Measurements from ENCODE around the gene ANXA5. TPM values are rescaled to one million over a fixed set of nuclear protein-coding genes. Genes with fewer than 3 reads are reported as not detected.
A peak's percentile ranks its signal among the peaks of the same experiment; 100 is the strongest.

ANXA5 gene
- total RNA-seq, 2 experiments from 2014 or later, result 28.9 to 40.1 TPM

DNA sequence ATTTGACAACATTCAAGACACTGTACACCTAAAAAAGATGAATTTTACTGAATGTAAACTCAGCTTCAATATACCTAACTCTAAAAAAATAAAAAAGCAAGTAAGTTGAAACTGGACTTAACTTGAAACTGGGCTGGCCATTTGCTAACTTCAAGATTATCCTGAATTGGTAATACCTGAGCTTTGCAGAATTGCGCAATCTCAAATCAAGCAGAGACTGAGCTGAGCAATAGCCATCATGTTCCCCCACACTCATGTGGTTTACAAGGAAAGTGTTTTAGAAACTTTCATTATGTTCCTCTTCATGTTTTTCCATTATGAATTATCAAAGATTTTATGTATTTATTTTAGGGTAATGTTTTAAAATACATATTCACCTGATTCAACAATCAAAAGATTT is 38.7 kb downstream of the ANXA5 start:
- DNase-seq (ENCODE audit: low spot score), result no peak

DNA sequence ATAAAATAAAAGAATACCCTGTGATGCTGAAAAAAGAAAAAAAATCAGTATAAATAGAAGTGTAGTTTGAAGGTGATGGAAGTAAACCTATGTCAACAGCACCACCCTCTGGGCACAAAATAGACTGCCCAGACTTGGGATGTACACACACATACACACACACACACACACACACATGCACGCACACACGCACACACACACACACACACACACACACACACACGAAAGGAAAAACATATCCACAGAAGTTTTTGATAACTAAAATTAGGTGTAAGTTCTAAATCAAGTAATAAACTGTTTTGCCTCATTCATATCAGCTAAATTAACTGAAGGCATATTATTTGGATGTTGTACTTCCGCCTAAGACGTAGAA is 40.5 kb downstream of the ANXA5 start:
- TF ChIP-seq EZH2phosphoT487 (IDR thresholded peaks at IDR 0.05; ENCODE audit: borderline replicate concordance, low read depth, low read length) (no peak), CTCF (conservative IDR thresholded peaks at IDR 0.05; ENCODE audit: low read length) (peak; percentile 58)
- no TSS peak for BruUV-seq (replicated peaks)
- Histone ChIP-seq H3K27ac (ENCODE audit: low read depth, low read length, poor library complexity, severe bottlenecking) (no peak overlapping the region), H4K20me1 (ENCODE audit: insufficient read depth, low read length) (no peaks in the 10 kb centered on the region), H3K9me2 (ENCODE audit: insufficient read depth, low read length) (no peaks in the 10 kb centered on the region), H3K4me1 (ENCODE audit: insufficient read depth, low read length, poor library complexity, severe bottlenecking) (peaks cover 6% of the 10 kb centered on the region), H3K9me3 (ENCODE audit: low read length) (no peaks in the 10 kb centered on the region), H3K36me3 (ENCODE audit: insufficient read depth, low read length) (no peaks in the 10 kb centered on the region), H3K4me2 (ENCODE audit: low read length) (no peak overlapping the region), H3K4me3 (ENCODE audit: low read depth, low read length, poor library complexity, severe bottlenecking) (no peak overlapping the region), H2AFZ (ENCODE audit: low read length) (no peak overlapping the region), H3K79me2 (ENCODE audit: insufficient read depth, low read depth, low read length) (no peaks in the 10 kb centered on the region)
- ChIA-PET CTCF (ENCODE audit: unreplicated experiment) (no interaction called here), POLR2A (interaction anchor here (0.6 kb wide), 1 partner anchor 391 kb away, joined by 3 read pairs; no protein-coding TSS in a partner anchor)
- intact Hi-C loops (cut with micrococcal nuclease; ENCODE audit: unreplicated experiment), result loop anchor here (10.0 kb wide), 1 partner anchor 171 kb away; no protein-coding TSS in a partner anchor
- peak; percentile 47 for DNase-seq (ENCODE audit: low spot score)

More for the DNA sequence above, 38.7 kb downstream of the ANXA5 start:
- intact Hi-C loops (cut with micrococcal nuclease; ENCODE audit: unreplicated experiment), result loop anchor here (10.0 kb wide), 1 partner anchor 173 kb away; no protein-coding TSS in a partner anchor
- H3K27ac ChIP-seq (ENCODE audit: low read depth, low read length, poor library complexity, severe bottlenecking), result no peak overlapping the region
- no TSS peak for BruUV-seq (replicated peaks)
- no peaks in the 10 kb centered on the region for H3K79me2 ChIP-seq (ENCODE audit: insufficient read depth, low read depth, low read length)
- H3K9me3 ChIP-seq (ENCODE audit: low read length), result no peaks in the 10 kb centered on the region
- ChIA-PET CTCF (ENCODE audit: unreplicated experiment) (no interaction called here), POLR2A (interaction anchor here (0.7 to 1.1 kb wide), 2 partner anchors 15 to 50 kb away, joined by 3 to 4 read pairs; no protein-coding TSS in a partner anchor)
- no peaks in the 10 kb centered on the region for H3K36me3 ChIP-seq (ENCODE audit: insufficient read depth, low read length)
- H3K9me2 ChIP-seq (ENCODE audit: insufficient read depth, low read length), result no peaks in the 10 kb centered on the region
- no peak overlapping the region for H2AFZ ChIP-seq (ENCODE audit: low read length)
- H3K4me2 ChIP-seq (ENCODE audit: low read length), result no peak overlapping the region
- H3K4me3 ChIP-seq (ENCODE audit: low read depth, low read length, poor library complexity, severe bottlenecking), result no peak overlapping the region
- H4K20me1 ChIP-seq (ENCODE audit: insufficient read depth, low read length), result no peaks in the 10 kb centered on the region
- TF ChIP-seq EZH2phosphoT487 (IDR thresholded peaks at IDR 0.05; ENCODE audit: borderline replicate concordance, low read depth, low read length) (no peak), CTCF (conservative IDR thresholded peaks at IDR 0.05; ENCODE audit: low read length) (no peak)
- H3K4me1 ChIP-seq (ENCODE audit: insufficient read depth, low read length, poor library complexity, severe bottlenecking), result peaks cover 6% of the 10 kb centered on the region

All from OCI-LY7 (cell line).